NK-92 treated with Interleukin-12 subunit alpha and Interleukin-12 subunit beta, amount 100 ng/mL, for 24 hours (cell line): ENCODE measurements around the gene MIF4GD.
A peak's percentile ranks its signal among the peaks of the same experiment; 100 is the strongest.
"Not testable (repeated sequence)": the region's sequence is repeated elsewhere in the genome, so short reads cannot be mapped to it uniquely, and the experiment has no call there.

Experiments used
- DNase-seq: peaks from one replicate; lab custom pipeline; 2025; lab: John Stamatoyannopoulos, UW

MIF4GD gene

GRCh38 chr17:75288770-75289114 lies 17.7 kb upstream of the MIF4GD start:
- DNase-seq = peak; percentile 57

GRCh38 chr17:75288359-75288758 lies 17.3 kb upstream of the MIF4GD start:
- no peak for DNase-seq

GRCh38 chr17:75287221-75287620 lies 16.2 kb upstream of the MIF4GD start:
- DNase-seq = no peak

GRCh38 chr17:75285123-75285522 lies 14.1 kb upstream of the MIF4GD start:
- no peak for DNase-seq

- not testable (repeated sequence) for DNase-seq
Observed at GRCh38 chr17:75280189-75280588, 9.2 kb upstream of the MIF4GD start.

- DNase-seq = no peak
Observed at GRCh38 chr17:75277664-75278071, 6.6 kb upstream of the MIF4GD start.

GRCh38 chr17:75273977-75274708 lies 3.1 kb upstream of the MIF4GD start:
- DNase-seq = no peak

GRCh38 chr17:75272848-75273184 lies 1.8 kb upstream of the MIF4GD start:
- no peak for DNase-seq

GRCh38 chr17:75271955-75272847 lies 1.2 kb upstream of the MIF4GD start:
- no peak for DNase-seq

- peak; percentile 65 for DNase-seq
Observed at GRCh38 chr17:75271233-75271954, 363 bp upstream of the MIF4GD start.

- peak; percentile 57 for DNase-seq
Observed at GRCh38 chr17:75270218-75270965, 639 bp downstream of the MIF4GD start.

- DNase-seq = no peak
Observed at GRCh38 chr17:75269844-75270217, 1.2 kb downstream of the MIF4GD start.

- no peak for DNase-seq
Observed at GRCh38 chr17:75267411-75268232, 3.4 kb downstream of the MIF4GD start.

GRCh38 chr17:75267153-75267410 lies 3.9 kb downstream of the MIF4GD start:
- DNase-seq = no peak

- DNase-seq = no peak
Observed at GRCh38 chr17:75266316-75267152, 4.5 kb downstream of the MIF4GD start.

GRCh38 chr17:75265614-75266315 lies 5.3 kb downstream of the MIF4GD start:
- no peak for DNase-seq

- no peak for DNase-seq
Observed at GRCh38 chr17:75263055-75263454, 8.0 kb downstream of the MIF4GD start.

GRCh38 chr17:75262112-75262606 lies 8.9 kb downstream of the MIF4GD start:
- DNase-seq = no peak

GRCh38 chr17:75261336-75262111 lies 9.5 kb downstream of the MIF4GD start, which contains the start of the genes GGA3 and MRPS7:
Gene GGA3, minus strand, starts transcription at chr17:75261606. Its CDS starts 19 bp downstream, at chr17:75261587.
Gene MRPS7, plus strand, starts transcription at chr17:75261879. Its CDS starts 22 bp downstream, at chr17:75261901.
- DNase-seq = peak; percentile 90
